Cortex of kidney (tissue), 1 donor: ENCODE results near the gene PLEKHG4B.

Experiments used
- DNase-seq: peaks from one replicate; lab custom pipeline; 2025; lab: John Stamatoyannopoulos, UW

Gene PLEKHG4B

GRCh38 chr5:136901-137300 lies 44.9 kb downstream of the PLEKHG4B start:
- no peak for DNase-seq

GRCh38 chr5:137741-138140 lies 45.8 kb downstream of the PLEKHG4B start:
- DNase-seq = no peak

GRCh38 chr5:138936-139335 lies 47.0 kb downstream of the PLEKHG4B start:
- no peak for DNase-seq

- DNase-seq = no peak
Observed at GRCh38 chr5:139579-140442, 47.8 kb downstream of the PLEKHG4B start.

- DNase-seq = no peak
Observed at GRCh38 chr5:140443-140829, 48.5 kb downstream of the PLEKHG4B start.

GRCh38 chr5:141211-141610 lies 49.2 kb downstream of the PLEKHG4B start:
- no peak for DNase-seq

GRCh38 chr5:141761-142160 lies 49.8 kb downstream of the PLEKHG4B start:
- no peak for DNase-seq

GRCh38 chr5:142246-142810 lies 50.4 kb downstream of the PLEKHG4B start:
- no peak for DNase-seq

GRCh38 chr5:143041-143440 lies 51.1 kb downstream of the PLEKHG4B start:
- DNase-seq = no peak

GRCh38 chr5:144941-145340 lies 53.0 kb downstream of the PLEKHG4B start:
- DNase-seq = no peak

- no peak for DNase-seq
Observed at GRCh38 chr5:145585-146323, 53.8 kb downstream of the PLEKHG4B start.

GRCh38 chr5:147751-148150 lies 55.8 kb downstream of the PLEKHG4B start:
- no peak for DNase-seq

- DNase-seq = no peak
Observed at GRCh38 chr5:149745-150485, 57.9 kb downstream of the PLEKHG4B start.

GRCh38 chr5:150746-151145 lies 58.8 kb downstream of the PLEKHG4B start:
- no peak for DNase-seq

GRCh38 chr5:152077-152476 lies 60.1 kb downstream of the PLEKHG4B start:
- no peak for DNase-seq

GRCh38 chr5:153256-153655 lies 61.3 kb downstream of the PLEKHG4B start:
- DNase-seq = no peak

GRCh38 chr5:154236-154635 lies 62.3 kb downstream of the PLEKHG4B start:
- no peak for DNase-seq

- no peak for DNase-seq
Observed at GRCh38 chr5:154826-155225, 62.9 kb downstream of the PLEKHG4B start.

GRCh38 chr5:155651-156410 lies 63.9 kb downstream of the PLEKHG4B start:
- no peak for DNase-seq

- DNase-seq = no peak
Observed at GRCh38 chr5:156411-157072, 64.6 kb downstream of the PLEKHG4B start.

GRCh38 chr5:157126-157715 lies 65.3 kb downstream of the PLEKHG4B start:
- no peak for DNase-seq
